SK-N-SH (cell line): Measurements from ENCODE around the gene TMEM95. TPM values are rescaled to one million over a fixed set of nuclear protein-coding genes. Genes with fewer than 3 reads are reported as not detected.

Experiments used
- polyA plus RNA-seq, 3 experiments: library from polyadenylated mRNA; depleted of rRNA; stranded (reverse); fragments of >200 nt; gene quantifications; 2 replicates each; pipeline ENCODE4 v1.2.3, GENCODE V29; 2012
- small RNA-seq, 7 experiments: library from RNA; depleted of rRNA; stranded (forward); fragments of <200 nt; gene quantifications; one replicate each; pipeline ENCODE3, GENCODE V24; 2012

Gene TMEM95
- polyA plus RNA-seq, 1 of the 3 experiments (the other 2 are of a cell fraction): not detected

Small RNAs within 50 kb of the gene (small RNA-seq; reads per million reads assigned to genes)
- 0 to 0.13 (median 0) reads per million in 7 experiments for gene AC026954.2

Other genes starting within 250 kb of the TMEM95 start
- gene ASGR2, start 240.3 kb upstream of the TMEM95 start, polyA plus RNA-seq (2012; rRNA removed): not detected in 2 replicates
- 2.0 and 2.1 TPM in 2 replicates for gene ASGR1, start 175.8 kb upstream of the TMEM95 start, polyA plus RNA-seq (2012; rRNA removed)
- gene DLG4, start 135.3 kb upstream of the TMEM95 start, polyA plus RNA-seq (2012; rRNA removed): 22.1 and 30.5 TPM in 2 replicates
- gene ACADVL, start 135.2 kb upstream of the TMEM95 start, polyA plus RNA-seq (2012; rRNA removed): 635 and 796 TPM in 2 replicates
- gene DVL2, start 120.6 kb upstream of the TMEM95 start, polyA plus RNA-seq (2012; rRNA removed): 6.9 and 8.3 TPM in 2 replicates
- 53.3 and 58.5 TPM in 2 replicates for gene PHF23, start 115.7 kb upstream of the TMEM95 start, polyA plus RNA-seq (2012; rRNA removed)
- gene GABARAP, start 112.7 kb upstream of the TMEM95 start, polyA plus RNA-seq (2012; rRNA removed): 585 and 637 TPM in 2 replicates
- 111 and 124 TPM in 2 replicates for gene CTDNEP1, start 103.4 kb upstream of the TMEM95 start, polyA plus RNA-seq (2012; rRNA removed)
- 45.4 and 52.1 TPM in 2 replicates for gene ELP5, start 102.9 kb upstream of the TMEM95 start, polyA plus RNA-seq (2012; rRNA removed)
- gene CLDN7, start 92.7 kb upstream of the TMEM95 start, polyA plus RNA-seq (2012; rRNA removed): 2.9 and 5.0 TPM in 2 replicates
- gene SLC2A4, start 73.4 kb upstream of the TMEM95 start, polyA plus RNA-seq (2012; rRNA removed): 0.44 and 0.54 TPM in 2 replicates
- 0.36 and 0.54 TPM in 2 replicates for gene YBX2, start 60.5 kb upstream of the TMEM95 start, polyA plus RNA-seq (2012; rRNA removed)
- 711 and 971 TPM in 2 replicates for gene EIF5A, start 47.5 kb upstream of the TMEM95 start, polyA plus RNA-seq (2012; rRNA removed)
- gene GPS2, start 39.8 kb upstream of the TMEM95 start, polyA plus RNA-seq (2012; rRNA removed): 67.0 and 102 TPM in 2 replicates
- 20.7 and 22.1 TPM in 2 replicates for gene NEURL4, start 25.8 kb upstream of the TMEM95 start, polyA plus RNA-seq (2012; rRNA removed)
- 0.71 and 6.4 TPM in 2 replicates for gene ACAP1, start 18.6 kb upstream of the TMEM95 start, polyA plus RNA-seq (2012; rRNA removed)
- 9.5 and 12.1 TPM in 2 replicates for gene KCTD11, start 3.0 kb upstream of the TMEM95 start, polyA plus RNA-seq (2012; rRNA removed)
- gene TNK1, start 25.9 kb downstream of the TMEM95 start, polyA plus RNA-seq (2012; rRNA removed): 0.64 and 0.75 TPM in 2 replicates
- 72.0 and 95.0 TPM in 2 replicates for gene PLSCR3, start 39.4 kb downstream of the TMEM95 start, polyA plus RNA-seq (2012; rRNA removed)
- gene TMEM256, start 48.9 kb downstream of the TMEM95 start, polyA plus RNA-seq (2012; rRNA removed): 114 and 213 TPM in 2 replicates
- gene NLGN2, start 52.7 kb downstream of the TMEM95 start, polyA plus RNA-seq (2012; rRNA removed): 16.8 and 29.9 TPM in 2 replicates
- gene SPEM1, start 65.2 kb downstream of the TMEM95 start, polyA plus RNA-seq (2012; rRNA removed): not detected in 2 replicates
- gene SPEM2, start 70.5 kb downstream of the TMEM95 start, polyA plus RNA-seq (2012; rRNA removed): not detected in 2 replicates
- not detected in 2 replicates for gene SPEM3, start 73.7 kb downstream of the TMEM95 start, polyA plus RNA-seq (2012; rRNA removed)
- gene TMEM102, start 80.3 kb downstream of the TMEM95 start, polyA plus RNA-seq (2012; rRNA removed): 6.5 and 6.6 TPM in 2 replicates
- 1.9 and 2.5 TPM in 2 replicates for gene FGF11, start 84.4 kb downstream of the TMEM95 start, polyA plus RNA-seq (2012; rRNA removed)
- 26.8 and 29.7 TPM in 2 replicates for gene CHRNB1, start 89.9 kb downstream of the TMEM95 start, polyA plus RNA-seq (2012; rRNA removed)
- 11.4 and 12.8 TPM in 2 replicates for gene ZBTB4, start 124.5 kb downstream of the TMEM95 start, polyA plus RNA-seq (2012; rRNA removed)
- not detected in 2 replicates for gene SLC35G6, start 126.3 kb downstream of the TMEM95 start, polyA plus RNA-seq (2012; rRNA removed)
- gene POLR2A, start 129.2 kb downstream of the TMEM95 start, polyA plus RNA-seq (2012; rRNA removed): 19.0 and 37.3 TPM in 2 replicates
- gene TNFSF12, start 193.9 kb downstream of the TMEM95 start, polyA plus RNA-seq (2012; rRNA removed): 31.1 and 47.6 TPM in 2 replicates
- 1.0 and 2.1 TPM in 2 replicates for gene TNFSF13, start 203.6 kb downstream of the TMEM95 start, polyA plus RNA-seq (2012; rRNA removed)
- 80.8 and 103 TPM in 2 replicates for gene SENP3, start 206.8 kb downstream of the TMEM95 start, polyA plus RNA-seq (2012; rRNA removed)
- 34.6 and 62.4 TPM in 2 replicates for gene CD68, start 224.5 kb downstream of the TMEM95 start, polyA plus RNA-seq (2012; rRNA removed)
- gene MPDU1, start 228.7 kb downstream of the TMEM95 start, polyA plus RNA-seq (2012; rRNA removed): 126 and 142 TPM in 2 replicates
- 1.3 TPM in 2 replicates for gene SOX15, start 234.9 kb downstream of the TMEM95 start, polyA plus RNA-seq (2012; rRNA removed)